HG02884 (cell line): ENCODE results near the gene REEP1.

ENCODE experiments used
- ATAC-seq: cut with Tn5 transposase; IDR thresholded peaks from one replicate; pipeline ENCODE4 v1.9.1; 2021; ENCODE audit warnings: mild to moderate bottlenecking, moderate library complexity; ENCODE audit not compliant: unreplicated experiment

REEP1 gene

GRCh38 chr2:86284987-86285386 is 52.4 kb downstream of the REEP1 start:
- no peak for ATAC-seq

GRCh38 chr2:86284401-86284841 is 53.0 kb downstream of the REEP1 start:
- no peak for ATAC-seq

- ATAC-seq, result no peak
These were observed 53.9 kb downstream of the REEP1 start for GRCh38 chr2:86283411-86284030.

- ATAC-seq, result no peak
These were observed 56.2 kb downstream of the REEP1 start for GRCh38 chr2:86281066-86281700.

GRCh38 chr2:86280191-86280667 is 57.2 kb downstream of the REEP1 start:
- no peak for ATAC-seq

- ATAC-seq, result no peak
These were observed 61.5 kb downstream of the REEP1 start for GRCh38 chr2:86275962-86276361.

- no peak for ATAC-seq
These were observed 62.0 kb downstream of the REEP1 start for GRCh38 chr2:86275384-86275799.

- ATAC-seq, result peak; percentile 80
These were observed 62.5 kb downstream of the REEP1 start for GRCh38 chr2:86274918-86275275.

- no peak for ATAC-seq
These were observed 63.0 kb downstream of the REEP1 start for GRCh38 chr2:86274265-86274917.

- no peak for ATAC-seq
These were observed 65.3 kb downstream of the REEP1 start for GRCh38 chr2:86272111-86272510.

- ATAC-seq, result no peak
These were observed 66.2 kb downstream of the REEP1 start for GRCh38 chr2:86271248-86271647.

- ATAC-seq, result no peak
These were observed 73.5 kb downstream of the REEP1 start for GRCh38 chr2:86263956-86264355.

- ATAC-seq, result no peak
These were observed 76.4 kb downstream of the REEP1 start for GRCh38 chr2:86260978-86261377.

GRCh38 chr2:86258106-86258505 is 79.3 kb downstream of the REEP1 start:
- ATAC-seq, result no peak

GRCh38 chr2:86256982-86257381 is 80.4 kb downstream of the REEP1 start:
- ATAC-seq, result no peak

- ATAC-seq, result no peak
These were observed 81.1 kb downstream of the REEP1 start for GRCh38 chr2:86256300-86256699.

GRCh38 chr2:86254576-86255538 is 82.6 kb downstream of the REEP1 start:
- ATAC-seq, result no peak

- ATAC-seq, result no peak
These were observed 84.0 kb downstream of the REEP1 start for GRCh38 chr2:86253424-86253823.

GRCh38 chr2:86251840-86252266 is 85.6 kb downstream of the REEP1 start:
- no peak for ATAC-seq

GRCh38 chr2:86249579-86250391 is 87.6 kb downstream of the REEP1 start:
- ATAC-seq, result peak; percentile 81
